Activated T-cell treated with anti-CD3 and anti-CD28 coated beads, Interleukin-2, amount 50 U/mL, for 72 hours (primary cell): ENCODE measurements around the gene DPM3. TPM values are rescaled to one million over a fixed set of nuclear protein-coding genes. Genes with fewer than 3 reads are reported as not detected.
A peak's percentile ranks its signal among the peaks of the same experiment; 100 is the strongest.

ENCODE experiments used
- ATAC-seq, 2 donors: fragments of 150-1000 bp; cut with Tn5 transposase; replicated peaks in 1 of 2; 2 replicates each; pipeline ENCODE4 v1.10.0; 2021; ENCODE audit warnings: moderate library complexity in 2 of 2, mild to moderate bottlenecking in 1 of 2
- DNase-seq, 2 donors: peaks; one replicate each; pipeline ENCODE4 v3.0.0; 2021 to 2022; ENCODE audit warnings: mixed read lengths in 1 of 2
- H3K27ac Mint-ChIP-seq: one replicate; pipeline ENCODE4 v1.8.0; 2022; ENCODE audit warnings: mild to moderate bottlenecking, moderate library complexity, mixed read lengths
- H3K27me3 Mint-ChIP-seq: one replicate; pipeline ENCODE4 v1.8.0; 2022; ENCODE audit warnings: low read depth, mixed read lengths
- H3K36me3 Mint-ChIP-seq, 2 donors: one replicate each; pipeline ENCODE4 v1.8.0; 2022; ENCODE audit warnings: mixed read lengths in 2 of 2, mild to moderate bottlenecking in 1 of 2; ENCODE audit not compliant: insufficient read depth in 2 of 2
- H3K4me1 Mint-ChIP-seq: one replicate; pipeline ENCODE4 v1.8.0; 2022; ENCODE audit warnings: low read depth, mixed read lengths
- H3K4me3 Mint-ChIP-seq, 2 donors: one replicate each; pipeline ENCODE4 v1.8.0; 2022; ENCODE audit warnings: mild to moderate bottlenecking in 2 of 2, mixed read lengths in 2 of 2, moderate library complexity in 2 of 2
- H3K9me3 Mint-ChIP-seq, 2 donors: one replicate each; pipeline ENCODE4 v1.8.0; 2022; ENCODE audit warnings: mixed read lengths in 2 of 2
- total RNA-seq, 2 donors: library from RNA; stranded (reverse); gene quantifications; one replicate each; pipeline ENCODE4 v1.2.3, GENCODE V29; 2022

DPM3 gene
- total RNA-seq, 2 donors from 2014 or later = 49.4 to 58.9 TPM

DNA sequence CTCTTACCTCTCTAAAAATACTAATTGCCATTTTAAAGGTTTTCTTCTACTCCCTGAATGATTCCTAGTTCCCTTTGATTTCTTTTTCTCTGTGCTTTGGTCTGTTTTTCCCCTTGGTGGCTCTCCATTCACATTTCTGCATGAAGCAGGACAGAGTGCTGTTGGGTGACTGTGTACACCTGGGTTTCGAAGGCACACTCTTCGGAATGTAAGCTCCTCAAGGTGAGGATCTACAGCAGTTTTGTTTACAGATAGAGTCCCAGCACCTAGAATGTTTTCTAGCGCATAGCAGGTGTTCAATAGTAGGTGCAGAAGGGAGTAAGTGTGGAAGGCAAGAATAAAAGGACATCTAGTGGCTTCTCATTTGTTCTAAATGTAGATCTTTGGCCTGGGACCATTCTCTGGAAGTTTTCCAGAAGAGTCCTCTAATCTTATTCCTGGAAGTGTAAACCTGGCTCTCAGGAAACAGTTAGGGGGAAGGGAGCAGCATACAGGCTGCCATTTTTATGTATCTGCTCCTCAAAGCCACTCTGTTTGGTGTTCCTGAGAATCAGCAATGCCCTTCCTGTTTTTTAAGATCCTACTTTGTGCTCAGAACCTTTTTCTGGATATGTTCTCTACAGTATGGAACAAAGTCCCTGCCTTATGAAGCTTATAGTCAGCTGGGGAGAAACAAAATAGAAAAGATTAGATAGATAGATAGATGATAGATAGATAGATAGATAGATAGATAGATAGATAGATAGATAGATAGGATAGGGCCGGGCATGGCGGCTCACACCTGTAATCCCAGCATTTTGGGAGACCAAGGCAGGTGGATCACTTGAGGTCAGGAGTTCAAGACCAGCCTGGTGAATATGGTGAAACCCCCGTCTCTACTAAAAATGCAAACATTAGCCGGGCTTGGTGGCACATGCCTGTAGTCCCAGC is 35.5 kb downstream of the DPM3 start:
- Mint-ChIP-seq H3K36me3 (no peaks in the 10 kb centered on the region), H3K27me3 (no peaks in the 10 kb centered on the region), H3K27ac (no peak overlapping the region), H3K4me3 (no peak overlapping the region), H3K4me1 (no peaks in the 10 kb centered on the region), H3K9me3 (no peaks in the 10 kb centered on the region)
- DNase-seq = no peak
- no peak for ATAC-seq

DNA sequence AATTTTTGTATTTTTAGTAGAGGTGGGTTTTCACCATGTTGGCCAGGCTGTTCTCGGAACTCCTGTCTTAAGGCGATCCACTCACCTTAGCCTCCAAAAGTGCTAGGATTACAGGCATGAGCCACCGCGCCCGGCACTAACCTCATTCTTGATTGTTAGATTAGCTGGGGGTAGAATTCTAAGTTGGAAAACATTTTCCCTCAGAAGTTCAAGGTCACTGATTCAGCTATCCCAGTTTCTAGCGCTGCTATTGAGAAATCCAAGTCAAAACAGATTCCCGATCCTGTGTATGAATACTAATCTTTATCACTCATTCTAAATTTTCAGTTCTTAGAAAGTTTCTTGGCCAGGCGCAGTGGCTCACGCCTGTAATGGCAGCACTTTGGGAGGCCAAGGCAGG is 37.0 kb downstream of the DPM3 start:
- Mint-ChIP-seq H3K9me3 (no peaks in the 10 kb centered on the region), H3K27me3 (no peaks in the 10 kb centered on the region), H3K36me3 (no peaks in the 10 kb centered on the region), H3K4me3 (no peak overlapping the region), H3K27ac (no peak overlapping the region), H3K4me1 (no peaks in the 10 kb centered on the region)
- DNase-seq = no peak
- no peak for ATAC-seq

GRCh38 chr1:155099331-155099730 is 41.0 kb downstream of the DPM3 start:
- H3K27me3 Mint-ChIP-seq = peaks cover 8% of the 10 kb centered on the region
- no peaks in the 10 kb centered on the region for H3K9me3 Mint-ChIP-seq
- H3K36me3 Mint-ChIP-seq = no peaks in the 10 kb centered on the region
- no peak for DNase-seq
- H3K27ac Mint-ChIP-seq = no peak overlapping the region
- ATAC-seq = no peak
- no peaks in the 10 kb centered on the region for H3K4me1 Mint-ChIP-seq
- no peak overlapping the region for H3K4me3 Mint-ChIP-seq

DNA sequence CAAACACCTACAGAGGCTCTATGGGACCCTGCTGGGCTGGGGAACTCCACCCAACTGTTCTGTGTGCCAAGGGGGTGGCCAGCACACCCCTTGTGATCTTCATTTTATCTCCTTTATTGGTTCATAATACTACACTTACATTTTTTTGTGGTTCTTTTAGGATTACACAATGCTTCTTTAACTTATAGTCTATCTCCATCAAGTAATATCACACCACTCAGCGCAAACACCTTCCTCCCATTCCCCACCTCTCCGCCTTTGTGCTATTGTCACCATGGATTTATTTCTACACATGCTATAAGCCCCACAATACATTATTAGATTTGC is 45.7 kb downstream of the DPM3 start:
- H3K27me3 Mint-ChIP-seq = peaks cover 8% of the 10 kb centered on the region
- H3K27ac Mint-ChIP-seq = no peak overlapping the region
- no peak overlapping the region for H3K4me3 Mint-ChIP-seq
- ATAC-seq (no peak), DNase-seq (no peak)
- H3K36me3 Mint-ChIP-seq = no peaks in the 10 kb centered on the region
- H3K9me3 Mint-ChIP-seq = no peaks in the 10 kb centered on the region
- peaks cover 11% of the 10 kb centered on the region for H3K4me1 Mint-ChIP-seq

GRCh38 chr1:155093911-155094621 is 46.3 kb downstream of the DPM3 start:
- DNase-seq (no peak), ATAC-seq (peak; percentile 47 to 51)
- peaks cover 8% of the 10 kb centered on the region for H3K27me3 Mint-ChIP-seq
- H3K27ac Mint-ChIP-seq = no peak overlapping the region
- peaks cover 11% of the 10 kb centered on the region for H3K4me1 Mint-ChIP-seq
- H3K36me3 Mint-ChIP-seq = no peaks in the 10 kb centered on the region
- no peaks in the 10 kb centered on the region for H3K9me3 Mint-ChIP-seq
- no peak overlapping the region for H3K4me3 Mint-ChIP-seq

DNA sequence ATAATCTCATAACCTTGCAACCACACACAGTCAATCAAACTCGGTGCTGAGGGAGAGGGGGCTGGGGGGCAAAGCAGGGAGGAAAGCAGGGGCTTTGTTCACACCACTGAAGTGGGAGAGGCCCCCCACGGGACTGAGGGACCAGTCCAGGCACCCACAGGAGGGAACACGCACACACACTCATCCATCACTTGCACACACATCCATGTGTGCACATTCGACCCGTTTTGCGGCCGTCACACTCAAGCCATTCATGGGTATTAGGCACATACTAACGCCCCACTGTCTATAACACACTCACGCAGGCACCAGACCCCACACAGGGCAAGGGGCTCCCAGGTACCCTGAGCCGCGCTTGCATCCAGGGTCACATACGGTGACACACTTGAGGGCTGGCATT is 47.7 kb downstream of the DPM3 start:
- H3K27ac Mint-ChIP-seq = no peak overlapping the region
- H3K36me3 Mint-ChIP-seq = no peaks in the 10 kb centered on the region
- ATAC-seq = no peak
- DNase-seq = no peak
- H3K27me3 Mint-ChIP-seq = peaks cover 8% of the 10 kb centered on the region
- no peak overlapping the region for H3K4me3 Mint-ChIP-seq
- H3K4me1 Mint-ChIP-seq = peaks cover 11% of the 10 kb centered on the region
- H3K9me3 Mint-ChIP-seq = no peaks in the 10 kb centered on the region

GRCh38 chr1:155092131-155092530 is 48.2 kb downstream of the DPM3 start:
- Mint-ChIP-seq H3K9me3 (no peaks in the 10 kb centered on the region), H3K36me3 (no peaks in the 10 kb centered on the region), H3K27me3 (peaks cover 8% of the 10 kb centered on the region), H3K4me3 (no peak overlapping the region), H3K27ac (no peak overlapping the region), H3K4me1 (peaks cover 11% of the 10 kb centered on the region)
- no peak for DNase-seq
- no peak for ATAC-seq

GRCh38 chr1:155091071-155092051 is 49.0 kb downstream of the DPM3 start:
- DNase-seq = peak; percentile 82 to 86
- Mint-ChIP-seq H3K4me1 (peaks cover 12% of the 10 kb centered on the region), H3K27ac (no peak overlapping the region), H3K36me3 (no peaks in the 10 kb centered on the region), H3K27me3 (peaks cover 8% of the 10 kb centered on the region), H3K4me3 (peak overlapping the region in 1 of 2 donors; percentile 2), H3K9me3 (no peaks in the 10 kb centered on the region)
- peak; percentile 84 to 86 for ATAC-seq

Other genes starting within 250 kb of the DPM3 start
- gene PMVK, start 203.8 kb downstream of the DPM3 start, total RNA-seq = 10 to 100 TPM; 32.4 to 34.6 TPM
- gene PBXIP1, start 184.4 kb downstream of the DPM3 start, total RNA-seq = 10 to 100 TPM; 28.0 to 48.0 TPM
- 10 to 100 TPM; 43.6 to 45.3 TPM for gene PYGO2, start 178.7 kb downstream of the DPM3 start, total RNA-seq
- 10 to 100 TPM; 55.8 to 58.6 TPM for gene SHC1, start 169.8 kb downstream of the DPM3 start, total RNA-seq
- 100 to 1,000 TPM; 251 to 304 TPM for gene CKS1B, start 165.8 kb downstream of the DPM3 start, total RNA-seq
- 10 to 100 TPM; 45.5 to 55.1 TPM for gene FLAD1, start 157.2 kb downstream of the DPM3 start, total RNA-seq
- gene LENEP, start 146.9 kb downstream of the DPM3 start, total RNA-seq = 1 to 10 TPM in 1 of 2 donors, under 1 TPM in 1; 0.65 to 2.3 TPM
- gene ZBTB7B, start 137.7 kb downstream of the DPM3 start, total RNA-seq = 100 to 1,000 TPM; 129 to 141 TPM
- gene DCST2, start 106.8 kb downstream of the DPM3 start, total RNA-seq = 1 to 10 TPM; 1.1 to 1.4 TPM
- gene DCST1, start 106.7 kb downstream of the DPM3 start, total RNA-seq = under 1 TPM in 1 of 2 donors, not detected in 1; 0.10 TPM
- gene ADAM15, start 89.2 kb downstream of the DPM3 start, total RNA-seq = 10 to 100 TPM; 40.8 to 42.1 TPM
- gene EFNA4, start 76.8 kb downstream of the DPM3 start, total RNA-seq = 1 to 10 TPM; 3.4 to 4.0 TPM
- gene EFNA3, start 61.7 kb downstream of the DPM3 start, total RNA-seq = 1 to 10 TPM; 4.1 to 4.7 TPM
- gene EFNA1, start 12.7 kb downstream of the DPM3 start, total RNA-seq = 1 to 10 TPM in 1 of 2 donors, under 1 TPM in 1; 1.00 to 1.4 TPM
- gene SLC50A1, start 4.7 kb downstream of the DPM3 start, total RNA-seq = 10 to 100 TPM; 65.0 to 66.3 TPM
- 100 to 1,000 TPM; 199 to 203 TPM for gene KRTCAP2, start 32.8 kb upstream of the DPM3 start, total RNA-seq
- 1 to 10 TPM; 8.6 to 9.8 TPM for gene TRIM46, start 33.3 kb upstream of the DPM3 start, total RNA-seq
- 10 to 100 TPM; 24.7 to 28.7 TPM for gene THBS3, start 67.4 kb upstream of the DPM3 start, total RNA-seq
- gene MTX1, start 68.2 kb upstream of the DPM3 start, total RNA-seq = 10 to 100 TPM; 25.5 to 27.4 TPM
- 10 to 100 TPM; 30.7 to 33.8 TPM for gene ENTREP3, start 115.0 kb upstream of the DPM3 start, total RNA-seq
- 100 to 1,000 TPM; 112 to 114 TPM for gene SCAMP3, start 121.8 kb upstream of the DPM3 start, total RNA-seq
- 10 to 100 TPM; 72.4 to 77.9 TPM for gene CLK2, start 133.0 kb upstream of the DPM3 start, total RNA-seq
- 1 to 10 TPM; 3.6 to 4.1 TPM for gene HCN3, start 136.9 kb upstream of the DPM3 start, total RNA-seq
- not detected for gene PKLR, start 160.9 kb upstream of the DPM3 start, total RNA-seq
- gene FDPS, start 168.3 kb upstream of the DPM3 start, total RNA-seq = 100 to 1,000 TPM; 182 to 184 TPM
- 10 to 100 TPM; 20.5 to 26.8 TPM for gene RUSC1, start 180.4 kb upstream of the DPM3 start, total RNA-seq